GM20000 (cell line): ENCODE data around the gene KRTAP4-3.
"Not testable (repeated sequence)": the region's sequence is repeated elsewhere in the genome, so short reads cannot be mapped to it uniquely, and the experiment has no call there.

Experiments used
- DNase-seq: peaks from one replicate; pipeline ENCODE4 v3.0.0; 2012; ENCODE audit warnings: low spot score
- TF ChIP-seq, protein P1 (sequence below): IDR thresholded peaks from 2 replicates; pipeline ENCODE4 v1.5.1; 2012; ENCODE audit warnings: mild to moderate bottlenecking, control low read depth; ENCODE audit errors: extremely low read depth, missing control alignments

The KRTAP4-3 gene

DNA sequence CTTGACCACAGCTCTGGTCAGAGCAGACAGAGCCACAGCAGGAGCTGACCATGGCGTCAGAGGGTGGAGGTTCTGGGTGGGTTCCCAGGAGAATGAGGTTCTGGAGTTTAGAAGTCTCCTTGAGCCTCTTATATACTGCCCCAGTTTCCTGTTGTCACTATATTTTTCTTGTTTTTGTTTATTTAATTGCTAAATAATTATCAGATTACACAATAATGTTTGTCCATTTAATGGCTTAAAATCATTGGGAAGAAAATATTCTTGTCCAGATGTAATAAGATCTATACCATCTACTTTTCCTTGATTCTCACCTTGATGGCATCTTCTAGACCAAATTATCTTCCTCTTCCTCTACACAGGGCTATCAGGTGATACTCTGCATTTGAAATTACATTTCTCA, at the start of gene KRTAP4-3:
TSS of gene KRTAP4-3 (minus strand) at position 101 of the 400 bp plus-strand sequence. CDS start at position 52, 49 bp downstream.
- no peak for DNase-seq

DNA sequence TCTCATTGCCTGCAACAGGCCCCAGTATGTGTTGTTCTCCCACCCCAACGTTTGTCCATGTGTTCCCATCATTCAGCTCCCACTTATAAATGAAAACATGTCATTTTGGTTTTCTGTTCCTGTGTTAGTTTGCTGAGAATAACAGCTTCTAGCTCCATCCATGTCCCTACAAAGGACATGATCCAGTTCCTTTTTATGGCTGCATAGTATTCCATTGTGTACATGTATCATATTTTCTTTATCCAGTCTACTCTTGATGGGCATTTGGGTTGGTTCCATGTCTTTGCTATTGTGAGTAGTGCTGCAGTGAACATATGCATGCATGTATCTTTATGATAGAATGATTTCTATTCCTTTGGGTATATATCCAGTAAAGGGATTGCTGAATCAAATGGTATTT, 47.7 kb upstream of the KRTAP4-3 start:
- no peak for DNase-seq
- TF ChIP-seq, protein P1, sequence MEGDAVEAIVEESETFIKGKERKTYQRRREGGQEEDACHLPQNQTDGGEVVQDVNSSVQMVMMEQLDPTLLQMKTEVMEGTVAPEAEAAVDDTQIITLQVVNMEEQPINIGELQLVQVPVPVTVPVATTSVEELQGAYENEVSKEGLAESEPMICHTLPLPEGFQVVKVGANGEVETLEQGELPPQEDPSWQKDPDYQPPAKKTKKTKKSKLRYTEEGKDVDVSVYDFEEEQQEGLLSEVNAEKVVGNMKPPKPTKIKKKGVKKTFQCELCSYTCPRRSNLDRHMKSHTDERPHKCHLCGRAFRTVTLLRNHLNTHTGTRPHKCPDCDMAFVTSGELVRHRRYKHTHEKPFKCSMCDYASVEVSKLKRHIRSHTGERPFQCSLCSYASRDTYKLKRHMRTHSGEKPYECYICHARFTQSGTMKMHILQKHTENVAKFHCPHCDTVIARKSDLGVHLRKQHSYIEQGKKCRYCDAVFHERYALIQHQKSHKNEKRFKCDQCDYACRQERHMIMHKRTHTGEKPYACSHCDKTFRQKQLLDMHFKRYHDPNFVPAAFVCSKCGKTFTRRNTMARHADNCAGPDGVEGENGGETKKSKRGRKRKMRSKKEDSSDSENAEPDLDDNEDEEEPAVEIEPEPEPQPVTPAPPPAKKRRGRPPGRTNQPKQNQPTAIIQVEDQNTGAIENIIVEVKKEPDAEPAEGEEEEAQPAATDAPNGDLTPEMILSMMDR = no peak

More for the DNA sequence above, at the start of gene KRTAP4-3:
- TF ChIP-seq, protein P1 = no peak

DNA sequence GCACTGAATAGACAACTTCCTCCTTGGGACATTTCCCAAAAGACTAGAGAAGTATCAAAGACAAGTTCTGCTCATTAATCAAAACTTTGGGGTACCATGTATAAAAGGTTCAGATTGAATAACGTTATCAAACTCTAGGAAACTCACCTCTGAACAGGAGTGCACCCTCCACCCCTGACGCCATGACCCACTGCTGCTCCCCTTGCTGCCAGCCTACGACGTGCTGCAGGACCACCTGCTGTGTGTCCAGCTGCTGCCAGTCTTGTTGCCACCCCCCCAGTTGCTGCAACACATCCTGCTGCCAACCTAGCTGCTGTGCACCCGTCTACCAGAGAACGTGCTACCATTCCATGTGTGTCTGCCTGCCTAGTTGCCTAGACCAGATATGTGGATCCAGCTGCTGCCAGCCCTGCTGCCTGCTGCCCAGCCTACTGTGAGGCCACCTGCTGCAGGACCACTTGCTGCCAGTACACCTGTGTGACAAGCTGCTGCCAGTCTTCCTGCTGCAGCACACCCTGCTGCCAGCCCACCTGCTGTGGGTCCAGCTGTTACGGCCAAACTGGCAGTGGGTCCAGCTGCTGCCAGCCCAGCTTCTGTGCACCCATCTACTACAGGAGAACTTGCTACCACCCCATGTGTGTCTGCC, 44.6 kb upstream of the KRTAP4-3 start:
- TF ChIP-seq, protein P1 = no peak
- DNase-seq = no peak

- TF ChIP-seq, protein P1 = no peak
- DNase-seq = no peak
Observed at GRCh38 chr17:41211845-41212466, 43.9 kb upstream of the KRTAP4-3 start.

DNA sequence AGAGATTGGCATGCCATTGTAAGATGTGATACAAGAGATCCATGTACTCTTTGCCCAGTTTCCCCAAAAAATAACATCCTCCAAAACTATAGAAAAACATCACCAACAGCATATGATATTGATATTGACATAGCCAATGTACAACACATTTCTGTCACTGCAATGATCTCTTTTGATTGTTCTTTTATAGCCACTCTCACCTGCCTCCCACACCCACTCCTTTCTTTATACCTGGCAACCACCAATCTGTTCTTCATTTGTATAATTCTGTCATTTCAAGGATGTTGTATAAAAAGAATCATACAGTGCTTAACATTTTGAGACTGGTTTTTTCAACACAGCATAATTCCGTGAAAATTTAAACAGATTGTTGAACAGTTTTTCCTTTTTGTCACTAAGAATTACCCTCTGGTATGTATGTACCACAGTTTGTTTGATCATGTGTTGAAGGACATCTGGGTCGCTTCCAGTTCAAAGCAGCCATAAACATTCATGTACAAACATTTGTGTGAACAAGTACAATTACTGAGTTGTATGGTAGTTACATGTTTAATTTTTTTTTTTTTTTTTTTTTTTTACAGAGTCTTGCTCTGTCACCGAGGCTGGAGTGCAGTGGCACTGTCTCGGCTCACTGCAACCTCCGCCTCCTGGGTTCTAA, 31.5 kb upstream of the KRTAP4-3 start:
- no peak for DNase-seq
- TF ChIP-seq, protein P1 = no peak

DNA sequence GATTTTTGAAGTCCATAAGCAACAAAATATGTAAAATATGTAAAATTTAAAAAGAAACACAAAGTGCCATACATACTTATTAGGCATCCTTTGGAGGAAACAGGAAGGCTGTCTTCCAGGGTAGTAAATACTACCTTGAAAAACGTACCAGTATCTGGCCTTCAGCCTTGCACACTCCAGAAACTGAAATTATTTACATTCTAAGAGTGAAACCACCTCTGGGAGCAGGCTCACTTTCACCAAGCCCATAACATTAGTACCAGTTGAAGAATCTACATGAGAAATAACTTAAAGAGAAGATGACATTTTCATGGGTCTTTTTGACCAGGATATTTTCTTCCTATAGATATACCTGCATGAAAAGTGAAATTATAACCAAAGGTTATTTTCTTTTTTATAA, 28.0 kb upstream of the KRTAP4-3 start:
- DNase-seq = peak; percentile 12
- TF ChIP-seq, protein P1 = no peak

GRCh38 chr17:41190328-41190727, 22.3 kb upstream of the KRTAP4-3 start:
- TF ChIP-seq, protein P1 = no peak
- DNase-seq = no peak

- DNase-seq = not testable (repeated sequence)
Observed at GRCh38 chr17:41189837-41190318, 21.9 kb upstream of the KRTAP4-3 start, which contains the start of gene KRTAP9-1. Gene KRTAP9-1 (plus strand): TSS chr17:41189887. CDS start chr17:41189887, 0 bp downstream.
